RWPE1 (cell line): Measurements from ENCODE around the gene COBL.

Experiments
- CTCF ChIA-PET: fragments of 350-600 bp; sonication (Branson Sonifier 250); formaldehyde crosslinking; extraction: SDS; loops from one replicate; lab custom pipeline; 2021; lab: Yijun Ruan, JAX
- POLR2A ChIA-PET: fragments of 400-600 bp; formaldehyde crosslinking; extraction: SDS; loops from one replicate; lab custom pipeline; 2020; ENCODE audit warnings: antibody characterized with exemption; ENCODE audit not compliant: low non-redundant PET; lab: Yijun Ruan, JAX
- DNase-seq: peaks from one replicate; pipeline ENCODE4 v3.0.0; 2012; ENCODE audit warnings: low spot score
- H3K27ac ChIP-seq: fragments of 450-650 bp; 2 replicates; pipeline ENCODE4 v1.5.1; 2017
- TF ChIP-seq, protein P1 (sequence below): fragments of 450-650 bp; conservative IDR thresholded peaks from 2 replicates; pipeline ENCODE4 v1.5.1; 2017; ENCODE audit warnings: low read depth, mild to moderate bottlenecking

Gene COBL

GRCh38 chr7:50977421-50977820, 339.2 kb downstream of the COBL start:
- TF ChIP-seq, protein P1, sequence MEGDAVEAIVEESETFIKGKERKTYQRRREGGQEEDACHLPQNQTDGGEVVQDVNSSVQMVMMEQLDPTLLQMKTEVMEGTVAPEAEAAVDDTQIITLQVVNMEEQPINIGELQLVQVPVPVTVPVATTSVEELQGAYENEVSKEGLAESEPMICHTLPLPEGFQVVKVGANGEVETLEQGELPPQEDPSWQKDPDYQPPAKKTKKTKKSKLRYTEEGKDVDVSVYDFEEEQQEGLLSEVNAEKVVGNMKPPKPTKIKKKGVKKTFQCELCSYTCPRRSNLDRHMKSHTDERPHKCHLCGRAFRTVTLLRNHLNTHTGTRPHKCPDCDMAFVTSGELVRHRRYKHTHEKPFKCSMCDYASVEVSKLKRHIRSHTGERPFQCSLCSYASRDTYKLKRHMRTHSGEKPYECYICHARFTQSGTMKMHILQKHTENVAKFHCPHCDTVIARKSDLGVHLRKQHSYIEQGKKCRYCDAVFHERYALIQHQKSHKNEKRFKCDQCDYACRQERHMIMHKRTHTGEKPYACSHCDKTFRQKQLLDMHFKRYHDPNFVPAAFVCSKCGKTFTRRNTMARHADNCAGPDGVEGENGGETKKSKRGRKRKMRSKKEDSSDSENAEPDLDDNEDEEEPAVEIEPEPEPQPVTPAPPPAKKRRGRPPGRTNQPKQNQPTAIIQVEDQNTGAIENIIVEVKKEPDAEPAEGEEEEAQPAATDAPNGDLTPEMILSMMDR, result no peak
- no peak for DNase-seq
- CTCF ChIA-PET, result no interaction called here
- no peak overlapping the region for H3K27ac ChIP-seq
- POLR2A ChIA-PET, result no interaction called here

GRCh38 chr7:50976064-50976463, 340.5 kb downstream of the COBL start:
- ChIA-PET POLR2A (no interaction called here), CTCF (no interaction called here)
- no peak for DNase-seq
- TF ChIP-seq, protein P1, result no peak
- no peak overlapping the region for H3K27ac ChIP-seq

- TF ChIP-seq, protein P1, result no peak
- no peak overlapping the region for H3K27ac ChIP-seq
- ChIA-PET POLR2A (no interaction called here), CTCF (no interaction called here)
- DNase-seq, result no peak
These were observed 342.4 kb downstream of the COBL start for GRCh38 chr7:50974240-50974639.

DNA sequence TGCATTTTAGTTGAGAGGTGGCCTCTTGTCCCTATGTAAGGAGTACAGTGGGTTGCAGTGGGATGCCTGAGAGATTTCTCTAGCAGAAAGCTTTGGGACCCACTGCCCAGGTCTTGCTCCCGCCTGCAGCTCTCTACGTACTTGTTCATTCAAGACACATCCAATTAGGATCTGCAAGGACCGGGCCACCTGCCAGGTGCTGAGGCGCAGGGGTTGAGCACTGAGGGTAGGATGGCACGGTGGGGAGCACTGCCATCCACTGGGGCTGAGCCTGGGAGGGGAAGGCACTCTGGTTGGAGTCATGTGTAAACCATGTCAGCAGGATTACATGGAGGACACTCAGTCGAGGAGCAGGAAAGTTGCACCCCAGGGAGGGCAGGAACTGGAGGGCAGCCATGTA, 342.8 kb downstream of the COBL start:
- no peak for DNase-seq
- TF ChIP-seq, protein P1, result no peak
- ChIA-PET POLR2A (no interaction called here), CTCF (no interaction called here)
- H3K27ac ChIP-seq, result no peak overlapping the region

- TF ChIP-seq, protein P1, result no peak
- POLR2A ChIA-PET, result no interaction called here
- 0 out of 2 replicates have a peak overlapping the region, but pooled peaks have one; percentile 11 for H3K27ac ChIP-seq
- CTCF ChIA-PET, result no interaction called here
- no peak for DNase-seq
These were observed 346.5 kb downstream of the COBL start for GRCh38 chr7:50970092-50970491.
